ENCODE data around the gene TMEM258. TPM values are rescaled to one million over a fixed set of nuclear protein-coding genes. Genes with fewer than 3 reads are reported as not detected.
A peak's percentile ranks its signal among the peaks of the same experiment; 100 is the strongest.

TMEM258 gene
- total and polyA plus RNA-seq, 8 donors = 129 to 185 (median 161) TPM

- ATAC-seq (no peak), DNase-seq (no peak)
- H3K36me3 ChIP-seq = no peaks in the 10 kb centered on the region
- TF ChIP-seq CTCF (IDR thresholded peaks at IDR 0.05) = no peak
- H3K4me1 ChIP-seq = peaks cover 0 to 19% of the 10 kb centered on the region in 2 donors
- H3K4me3 ChIP-seq = no peak overlapping the region
- no peaks in the 10 kb centered on the region for H3K9me3 ChIP-seq
- peaks cover 0 to 15% of the 10 kb centered on the region in 2 donors for H3K27me3 ChIP-seq
- no peak overlapping the region for H3K27ac ChIP-seq
- intact Hi-C loops (cut with DNase I) = no loop called here
These were observed 19.0 kb downstream of the TMEM258 start for GRCh38 chr11:61773356-61773755.

GRCh38 chr11:61771985-61772455 lies 20.4 kb downstream of the TMEM258 start:
- DNase-seq (peak in 1 of 4 donors; percentile 52), ATAC-seq (no peak)
- TF ChIP-seq CTCF (IDR thresholded peaks at IDR 0.05) = no peak
- Histone ChIP-seq H3K27ac (no peak overlapping the region), H3K9me3 (no peaks in the 10 kb centered on the region), H3K4me3 (no peak overlapping the region), H3K36me3 (no peaks in the 10 kb centered on the region), H3K27me3 (peaks cover 0 to 5% of the 10 kb centered on the region in 2 donors), H3K4me1 (peaks cover 0 to 16% of the 10 kb centered on the region in 2 donors)
- intact Hi-C loops (cut with DNase I) = no loop called here

GRCh38 chr11:61771195-61771894 lies 21.1 kb downstream of the TMEM258 start:
- ATAC-seq (no peak), DNase-seq (no peak)
- no peak for TF ChIP-seq CTCF (IDR thresholded peaks at IDR 0.05)
- H3K36me3 ChIP-seq = no peaks in the 10 kb centered on the region
- no peaks in the 10 kb centered on the region for H3K9me3 ChIP-seq
- intact Hi-C loops (cut with DNase I) = no loop called here
- H3K4me1 ChIP-seq = peaks cover 0 to 10% of the 10 kb centered on the region in 2 donors
- no peak overlapping the region for H3K27ac ChIP-seq
- H3K4me3 ChIP-seq = no peak overlapping the region
- no peaks in the 10 kb centered on the region for H3K27me3 ChIP-seq

- no peak overlapping the region for H3K27ac ChIP-seq
- no peaks in the 10 kb centered on the region for H3K36me3 ChIP-seq
- H3K9me3 ChIP-seq = no peaks in the 10 kb centered on the region
- H3K4me1 ChIP-seq = peaks cover 0 to 10% of the 10 kb centered on the region in 2 donors
- ATAC-seq (no peak), DNase-seq (no peak)
- no peak for TF ChIP-seq CTCF (IDR thresholded peaks at IDR 0.05)
- intact Hi-C loops (cut with DNase I) = no loop called here
- peaks cover 0 to 3% of the 10 kb centered on the region in 2 donors for H3K27me3 ChIP-seq
- H3K4me3 ChIP-seq = no peak overlapping the region
These were observed 22.3 kb downstream of the TMEM258 start for GRCh38 chr11:61769946-61770683.

Data from left lung (tissue), 10 donors.